Measurements from ENCODE around the gene ATXN2L. TPM values are rescaled to one million over a fixed set of nuclear protein-coding genes. Genes with fewer than 3 reads are reported as not detected.
"Not testable (repeated sequence)": the region's sequence is repeated elsewhere in the genome, so short reads cannot be mapped to it uniquely, and the experiment has no call there.

ATXN2L gene
- total RNA-seq, 1 donor from 2014 or later, result 16.4 TPM

DNA sequence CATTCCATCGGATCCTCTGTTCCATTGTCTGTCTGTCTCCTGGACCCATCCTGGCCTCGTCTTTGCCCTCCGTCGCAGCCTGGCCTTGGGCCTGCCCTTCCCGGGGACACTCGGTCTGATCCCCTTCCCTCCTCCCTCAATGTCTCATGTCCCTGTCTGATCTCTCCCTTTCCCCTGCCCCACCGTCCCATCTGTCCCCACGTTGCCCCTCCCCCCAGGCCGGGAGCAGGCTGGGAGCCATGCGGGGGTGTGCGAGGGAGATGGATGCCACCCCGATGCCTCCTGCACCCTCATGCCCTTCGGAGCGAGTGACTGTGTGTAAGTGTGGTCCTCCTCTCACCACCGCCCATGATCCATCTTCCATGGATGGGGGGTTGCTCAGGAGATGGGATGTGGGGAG lies 50.2 kb downstream of the ATXN2L start:
- DNase-seq (ENCODE audit: low read depth in 2 of 2), result no peak

DNA sequence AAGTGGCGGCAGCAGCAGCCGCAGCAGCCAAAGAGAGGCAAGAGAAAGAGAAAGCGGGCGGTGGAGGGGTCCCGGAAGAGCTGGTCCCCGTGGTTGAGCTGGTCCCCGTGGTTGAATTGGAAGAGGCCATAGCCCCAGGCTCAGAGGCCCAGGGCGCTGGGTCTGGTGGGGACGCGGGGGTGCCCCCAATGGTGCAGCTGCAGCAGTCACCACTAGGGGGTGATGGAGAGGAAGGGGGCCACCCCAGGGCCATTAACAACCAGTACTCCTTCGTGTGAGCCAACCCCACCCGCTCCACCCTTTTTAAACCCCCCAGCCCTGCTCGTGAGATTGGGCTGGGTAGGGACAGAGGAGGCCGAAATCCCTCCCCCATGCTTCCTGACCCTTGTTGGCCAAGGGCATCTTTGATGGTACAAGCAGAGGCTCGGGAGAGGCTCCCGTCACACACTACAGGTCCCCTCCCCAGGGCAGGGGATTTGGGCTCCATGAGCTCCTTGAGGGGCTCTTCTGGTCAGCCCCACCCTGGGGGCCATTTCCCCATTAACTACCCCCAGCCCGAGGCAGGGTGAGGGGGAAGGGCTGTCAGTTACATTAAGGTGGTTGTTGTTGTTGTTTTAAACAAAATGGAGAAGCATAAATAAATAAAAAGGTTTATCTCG lies 50.9 kb downstream of the ATXN2L start:
- peak in 1 of 2 donors; percentile 18 for DNase-seq (ENCODE audit: low read depth in 2 of 2)

DNA sequence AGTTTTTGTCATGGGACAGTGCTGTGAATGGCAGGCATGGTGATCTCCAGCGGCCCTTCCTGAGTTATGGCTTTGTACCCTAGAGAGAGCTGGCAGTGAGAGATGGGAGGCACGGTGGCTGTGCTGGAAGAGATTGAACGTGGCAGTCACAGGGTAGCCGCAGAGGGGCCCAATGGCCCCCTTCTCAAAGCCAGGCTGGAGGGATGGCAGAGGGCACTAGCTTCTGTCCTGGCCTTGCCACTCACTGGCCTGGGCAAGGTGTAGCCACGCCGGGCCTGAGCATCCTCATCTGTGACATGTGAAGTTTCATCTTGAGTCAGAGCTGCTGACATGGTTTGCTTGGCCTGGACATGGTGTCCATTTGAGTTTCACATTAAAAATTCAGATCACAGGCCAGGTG lies 51.6 kb downstream of the ATXN2L start:
- DNase-seq (ENCODE audit: low read depth in 2 of 2), result no peak

DNA sequence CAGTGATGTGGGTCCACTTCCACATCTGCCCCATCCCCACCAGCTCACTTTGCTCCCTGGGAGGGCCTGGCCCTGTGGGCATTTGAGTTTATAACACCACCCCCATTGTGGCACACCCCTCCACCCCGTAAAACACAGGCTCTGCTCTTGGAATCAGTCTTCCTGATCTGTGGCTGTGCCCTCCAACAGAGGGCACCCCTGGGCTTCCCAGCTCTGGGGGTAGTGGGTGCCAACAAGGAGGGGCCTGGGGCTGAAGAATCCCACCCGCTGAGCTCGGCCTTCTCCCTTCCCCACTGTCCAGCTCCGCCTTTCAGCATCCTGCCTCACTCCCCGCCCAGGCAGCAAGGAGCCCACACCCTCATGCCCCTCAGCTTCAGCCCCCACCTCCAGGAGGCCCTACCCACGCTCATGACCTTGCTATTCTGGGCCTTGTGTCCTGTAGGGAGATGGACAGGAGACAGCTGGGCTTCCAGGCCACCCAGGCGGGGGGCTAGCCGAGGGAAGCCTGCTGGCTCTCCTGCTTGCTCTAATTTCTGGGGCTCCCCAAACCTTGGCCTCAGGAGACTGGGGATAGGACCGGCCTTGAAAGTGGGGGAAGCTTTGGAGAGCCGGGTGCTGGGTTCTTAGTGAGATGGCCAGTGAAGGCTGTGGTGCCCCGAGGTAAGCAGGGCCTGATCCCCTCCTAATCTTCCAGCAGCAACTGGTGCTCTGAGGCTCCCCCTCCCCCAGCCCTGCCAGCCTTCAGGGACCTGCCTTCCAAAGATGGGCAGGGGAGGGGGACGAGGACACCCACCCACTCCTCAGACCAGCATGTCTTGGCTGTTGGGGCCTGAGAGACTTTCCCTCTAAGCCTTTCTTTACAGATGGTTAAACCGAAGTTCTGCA lies 52.6 kb downstream of the ATXN2L start:
- DNase-seq (ENCODE audit: low read depth in 2 of 2), result no peak

DNA sequence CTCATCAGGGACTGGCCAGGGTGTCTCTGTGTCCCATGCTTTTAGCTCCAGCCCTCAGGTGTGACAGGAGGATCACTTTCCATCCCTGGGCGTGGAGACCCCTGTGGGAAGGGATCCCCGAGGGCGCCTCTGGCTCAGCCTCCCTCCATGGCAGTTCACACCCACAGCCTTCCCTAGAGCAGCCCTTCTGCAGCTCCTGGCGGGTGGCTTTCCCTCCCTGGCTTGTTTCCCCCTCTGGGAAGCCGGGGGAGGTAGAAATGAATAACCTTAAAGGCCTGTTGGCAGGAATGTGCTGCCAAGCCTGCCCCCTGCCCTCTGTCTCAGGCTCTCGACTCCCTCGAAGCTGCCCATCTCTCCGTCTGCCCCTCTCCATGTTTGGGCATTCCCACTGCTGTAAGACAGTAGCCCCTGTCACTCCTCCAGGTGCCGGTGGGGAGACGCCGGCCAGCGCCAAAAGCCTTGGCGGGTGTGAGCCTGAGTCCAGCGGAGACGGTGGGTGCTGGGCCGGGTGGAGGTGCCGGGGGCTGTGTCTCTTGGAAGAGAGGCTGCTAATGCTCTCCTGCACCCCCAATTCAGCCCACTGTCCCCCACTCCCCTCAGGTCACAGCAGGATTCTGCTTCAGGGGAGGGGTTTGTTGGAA lies 53.3 kb downstream of the ATXN2L start:
- no peak for DNase-seq (ENCODE audit: low read depth in 2 of 2)

DNA sequence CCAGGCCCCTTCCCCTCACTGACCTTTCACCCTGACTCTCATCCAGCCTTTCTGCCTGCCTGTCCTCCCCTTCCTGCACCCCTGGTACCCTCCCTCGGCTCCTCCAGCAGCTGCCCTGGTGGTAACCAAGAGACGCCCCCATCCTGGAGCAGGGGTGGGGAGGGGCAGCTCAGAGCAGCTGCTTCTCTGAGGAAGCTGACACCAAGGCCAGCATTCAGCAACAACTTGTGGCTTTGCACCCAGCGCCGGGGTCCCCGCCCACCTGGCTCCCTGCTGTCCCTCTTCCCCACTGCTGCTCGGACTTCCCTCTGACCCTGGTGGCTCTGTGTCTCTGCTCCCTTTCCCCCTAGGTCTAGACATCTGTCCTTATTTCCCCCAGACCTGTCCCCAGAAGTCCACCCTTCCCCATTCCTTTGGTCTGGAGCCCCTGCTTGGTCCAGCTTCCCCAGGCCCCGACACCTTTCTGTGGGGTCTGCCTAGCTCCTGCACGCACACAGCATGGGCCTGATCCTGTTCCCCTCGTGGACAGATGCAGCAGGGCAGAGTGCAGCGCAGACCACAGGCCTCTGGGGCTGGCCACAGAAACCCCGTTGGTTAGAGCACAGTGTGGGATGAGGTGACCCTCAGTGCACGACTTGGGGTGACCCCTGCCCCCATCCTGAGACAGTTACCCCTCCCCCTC lies 54.3 kb downstream of the ATXN2L start:
- no peak for DNase-seq (ENCODE audit: low read depth in 2 of 2)

DNA sequence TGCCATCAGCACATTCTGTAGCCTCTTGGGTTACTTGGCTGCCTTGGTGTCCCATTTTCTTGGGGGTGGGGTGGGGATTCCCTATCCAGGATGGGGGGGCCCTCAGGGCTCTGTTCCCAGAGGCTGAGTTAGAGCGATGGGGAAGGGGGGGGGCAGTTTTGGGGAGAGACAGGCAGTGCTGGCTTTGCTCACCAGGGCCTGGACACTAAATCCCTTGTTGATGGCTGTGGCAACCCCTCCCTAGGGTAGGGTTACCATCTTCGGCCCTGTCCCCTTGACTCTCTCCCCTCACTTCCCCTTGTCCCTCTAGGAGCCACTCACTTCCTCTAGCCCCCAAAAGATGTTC lies 54.8 kb downstream of the ATXN2L start:
- no peak for DNase-seq (ENCODE audit: low read depth in 2 of 2)

DNA sequence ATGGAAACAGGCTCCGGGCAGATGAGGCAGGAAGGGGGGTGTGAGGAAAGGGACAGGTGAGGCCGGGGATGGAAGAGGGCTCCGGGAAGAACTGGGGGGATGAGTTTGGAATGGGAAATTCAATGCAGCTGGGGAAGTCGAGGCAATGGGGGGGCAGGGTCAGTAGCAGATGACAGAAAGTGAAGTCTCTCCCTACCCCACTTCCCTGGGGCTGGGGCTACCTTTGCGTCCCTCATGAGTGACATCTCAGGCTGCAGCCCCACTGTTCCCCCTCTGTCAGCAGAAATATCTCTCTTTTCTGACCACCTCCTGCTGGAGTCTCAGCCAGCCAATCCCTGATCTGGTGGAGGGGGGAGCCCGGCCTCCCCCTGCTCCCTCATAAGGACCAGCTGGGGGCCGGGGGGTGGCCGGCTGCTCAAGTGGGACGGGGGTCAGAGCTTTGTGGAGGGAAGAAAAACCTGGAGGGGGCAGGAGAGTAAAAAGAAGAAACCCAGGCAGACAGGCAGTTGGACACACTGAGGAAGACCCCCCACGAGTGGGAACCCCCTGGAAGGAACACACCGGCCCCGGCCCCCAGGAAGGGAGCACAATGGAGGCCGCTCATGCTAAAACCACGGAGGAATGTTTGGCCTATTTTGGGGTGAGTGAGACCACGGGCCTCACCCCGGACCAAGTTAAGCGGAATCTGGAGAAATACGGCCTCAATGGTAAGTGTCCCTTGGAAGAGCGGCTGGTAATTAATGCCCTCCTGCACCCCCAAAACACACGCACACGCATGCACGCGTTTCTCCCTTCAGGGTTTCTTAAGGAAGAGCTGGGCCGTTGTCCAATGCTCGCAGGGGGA lies 55.5 kb downstream of the ATXN2L start, which contains the start of gene ATP2A1:
Gene ATP2A1, plus strand, starts transcription at position 406 of the 844 bp plus-strand sequence. Its CDS starts 184 bp downstream, at position 590.
- no peak for DNase-seq (ENCODE audit: low read depth in 2 of 2)

DNA sequence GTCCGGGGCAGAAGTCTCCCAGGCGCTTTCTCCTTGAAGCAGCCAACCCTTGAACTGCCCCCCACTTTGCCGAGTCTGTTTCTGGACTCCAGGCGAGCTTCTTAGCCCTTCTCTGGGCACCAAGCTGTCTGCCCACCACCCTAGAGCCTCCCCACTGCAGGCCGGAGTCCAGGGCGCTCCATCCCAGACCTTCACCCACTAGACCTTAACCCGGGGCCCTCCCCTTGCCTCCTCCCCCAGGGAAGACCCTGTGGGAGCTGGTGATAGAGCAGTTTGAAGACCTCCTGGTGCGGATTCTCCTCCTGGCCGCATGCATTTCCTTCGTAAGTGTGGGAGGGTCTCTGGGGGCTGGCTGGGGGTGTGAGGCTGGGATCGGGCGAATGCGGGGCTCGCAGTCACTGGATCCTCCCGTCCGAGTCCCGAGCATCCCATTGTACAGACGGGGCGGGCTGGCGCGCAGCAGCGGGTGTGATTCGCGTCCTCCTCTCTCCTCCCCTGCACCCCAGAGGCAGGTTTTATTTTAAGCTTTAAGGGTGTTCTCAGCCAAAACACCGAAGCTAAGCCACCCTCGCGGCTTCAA lies 56.6 kb downstream of the ATXN2L start:
- no peak for DNase-seq (ENCODE audit: low read depth in 2 of 2)

DNA sequence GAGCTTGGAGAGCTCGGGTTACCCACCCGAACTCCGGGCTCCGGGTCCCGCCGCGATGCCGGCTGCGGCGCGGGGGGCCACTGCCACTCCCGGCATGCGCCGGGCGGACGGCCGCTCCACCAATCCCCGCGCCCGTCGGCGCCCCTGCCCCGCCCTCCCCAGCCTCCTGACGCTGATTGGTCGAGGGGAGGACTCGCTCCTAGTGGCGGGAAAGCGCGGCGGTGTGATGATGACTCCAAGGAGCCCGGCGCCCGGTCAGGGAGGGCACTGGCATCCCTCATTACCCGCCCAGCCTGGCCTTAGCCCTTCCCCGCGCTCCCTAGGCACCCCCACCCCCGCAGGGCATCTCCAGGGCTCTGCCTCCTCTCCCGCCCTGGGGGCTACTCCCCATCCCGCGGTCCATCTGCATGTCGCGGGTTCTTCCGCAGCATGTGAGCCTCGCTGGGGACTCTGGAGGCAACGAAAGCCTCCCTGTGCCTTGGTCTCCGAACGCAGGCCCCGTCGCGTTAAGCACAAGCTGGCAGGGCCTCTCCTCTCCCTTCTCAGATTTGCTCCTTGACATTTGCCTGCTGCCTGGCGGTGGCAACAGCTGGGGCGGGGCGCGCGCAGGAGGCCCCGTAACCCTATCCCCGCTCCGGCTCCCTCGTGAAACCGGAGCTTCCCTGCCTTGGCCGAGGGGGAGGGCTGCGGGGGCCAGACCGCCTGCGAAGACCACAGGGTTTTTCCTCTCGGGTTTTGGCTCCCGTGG lies 57.2 kb downstream of the ATXN2L start:
- DNase-seq (ENCODE audit: low read depth in 2 of 2), result peak; percentile 52 to 82

DNA sequence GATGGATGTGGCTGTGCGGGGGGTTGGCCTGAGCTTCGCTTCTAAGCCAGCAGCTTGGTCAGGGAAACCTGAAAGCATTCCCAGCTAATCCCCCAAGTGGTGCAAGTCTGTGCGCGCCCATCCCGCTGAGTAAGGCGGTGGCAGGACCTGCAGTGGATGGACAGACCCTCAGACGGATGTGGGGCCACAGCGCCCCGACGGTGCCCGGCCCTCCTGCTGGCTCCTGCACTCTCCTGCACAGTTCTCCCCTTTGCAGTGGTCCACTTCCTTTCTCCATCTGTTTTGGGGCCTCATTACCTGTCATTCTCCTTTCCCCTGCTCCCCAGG lies 57.8 kb downstream of the ATXN2L start:
- no peak for DNase-seq (ENCODE audit: low read depth in 2 of 2)

DNA sequence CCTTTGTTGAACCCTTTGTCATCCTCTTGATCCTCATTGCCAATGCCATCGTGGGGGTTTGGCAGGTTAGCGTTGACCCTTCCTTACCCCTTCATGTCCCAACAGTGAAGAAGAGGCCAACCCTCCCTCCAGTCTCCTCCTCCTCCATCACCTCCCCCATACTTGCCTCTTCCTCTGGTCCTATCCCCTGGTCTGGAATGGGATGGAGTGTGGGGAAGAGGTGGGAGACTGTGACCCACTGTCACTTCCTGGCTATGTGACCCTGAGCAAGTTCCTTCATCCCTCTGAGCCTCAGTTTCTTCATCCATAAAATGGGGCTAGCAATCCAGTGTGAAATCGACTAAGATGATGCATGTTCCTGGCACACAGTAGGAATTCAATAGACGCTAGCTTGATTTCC lies 58.2 kb downstream of the ATXN2L start:
- DNase-seq (ENCODE audit: low read depth in 2 of 2), result no peak

DNA sequence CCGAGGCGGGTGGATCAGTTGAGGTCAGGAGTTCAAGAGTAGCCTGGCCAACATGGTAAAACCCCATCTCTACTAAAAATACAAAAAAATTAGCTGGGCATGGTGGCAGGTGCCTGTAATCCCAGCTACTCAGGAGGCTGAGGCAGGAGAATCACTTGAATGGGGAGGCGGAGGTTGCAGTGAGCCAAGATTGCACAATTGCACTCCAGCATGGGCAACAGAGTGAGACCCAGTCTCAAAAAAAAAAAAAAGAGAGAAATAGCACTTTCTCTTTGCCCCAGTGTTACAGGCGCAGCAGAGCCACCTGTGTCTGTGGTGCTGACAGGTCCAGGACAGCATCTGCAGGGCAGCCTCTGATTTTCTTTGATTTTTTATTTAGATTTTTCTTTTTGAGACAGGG lies 58.8 kb downstream of the ATXN2L start:
- not testable (repeated sequence) for DNase-seq (ENCODE audit: low read depth in 2 of 2)

DNA sequence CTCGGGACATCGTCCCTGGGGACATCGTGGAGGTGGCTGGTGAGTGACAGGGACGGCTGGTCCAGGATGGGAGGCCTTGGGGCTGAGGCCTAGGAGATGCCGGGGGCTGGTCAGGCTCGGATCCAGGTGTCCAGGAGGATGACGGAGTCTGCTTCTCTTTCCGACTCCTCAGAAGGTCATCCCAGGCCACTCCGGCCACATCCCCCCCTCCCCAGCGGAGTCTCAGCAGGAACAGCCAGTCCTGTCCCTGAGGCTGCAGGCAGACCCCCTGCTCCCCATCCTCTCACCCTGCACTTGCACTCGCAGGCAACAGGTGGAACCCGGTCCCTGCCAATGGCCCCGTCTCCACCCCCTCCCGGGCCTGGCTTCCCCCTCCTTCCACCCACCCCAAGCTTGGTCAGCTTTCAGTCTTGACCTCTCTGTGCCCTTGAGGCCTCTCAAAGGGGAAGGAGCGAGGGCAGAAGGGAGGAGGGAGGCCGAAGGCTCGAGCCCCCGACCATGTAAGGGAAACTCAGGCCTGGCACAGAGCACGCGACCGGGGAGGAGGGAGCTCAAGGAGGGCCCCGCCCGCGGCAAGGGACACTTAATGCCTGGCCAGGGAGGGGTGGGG lies 59.9 kb downstream of the ATXN2L start:
- no peak for DNase-seq (ENCODE audit: low read depth in 2 of 2)

DNA sequence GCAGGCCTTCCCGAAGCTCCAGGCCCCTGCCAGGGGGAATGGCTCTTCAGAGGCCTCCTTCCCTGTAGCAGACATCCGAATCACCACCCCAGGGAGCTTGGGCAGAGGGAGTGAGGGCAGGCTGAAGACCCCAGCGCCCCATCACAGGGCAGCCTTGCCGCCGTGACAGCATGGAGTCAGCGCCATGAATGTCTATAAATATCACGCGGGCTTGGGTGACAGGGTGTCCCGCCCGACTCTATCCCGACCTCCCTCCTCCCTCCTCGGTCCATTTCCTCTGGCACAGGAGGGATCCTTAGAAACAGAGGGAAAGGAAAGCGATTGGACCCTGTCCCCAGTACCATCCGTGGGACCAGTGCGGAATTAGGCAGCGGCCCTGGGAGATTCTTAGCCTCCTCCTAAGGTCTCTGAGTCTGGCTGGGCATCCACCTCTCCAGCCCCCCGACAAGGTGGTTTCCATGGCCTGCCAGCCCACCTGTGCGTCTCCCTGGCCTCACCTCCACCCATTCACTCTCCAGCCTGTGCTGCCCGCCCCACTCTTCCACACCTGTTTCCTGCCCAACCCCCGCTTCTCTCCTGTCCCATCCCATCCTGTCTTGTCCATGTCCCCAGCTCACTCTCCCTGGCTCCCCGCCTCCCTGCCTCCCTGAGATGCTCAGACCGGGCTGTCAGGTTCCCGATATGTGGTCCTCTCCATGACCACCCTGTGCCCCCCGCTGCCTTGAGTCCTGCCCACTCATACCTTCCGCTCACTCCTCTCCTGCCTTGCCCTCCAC lies 60.6 kb downstream of the ATXN2L start:
- DNase-seq (ENCODE audit: low read depth in 2 of 2), result no peak

DNA sequence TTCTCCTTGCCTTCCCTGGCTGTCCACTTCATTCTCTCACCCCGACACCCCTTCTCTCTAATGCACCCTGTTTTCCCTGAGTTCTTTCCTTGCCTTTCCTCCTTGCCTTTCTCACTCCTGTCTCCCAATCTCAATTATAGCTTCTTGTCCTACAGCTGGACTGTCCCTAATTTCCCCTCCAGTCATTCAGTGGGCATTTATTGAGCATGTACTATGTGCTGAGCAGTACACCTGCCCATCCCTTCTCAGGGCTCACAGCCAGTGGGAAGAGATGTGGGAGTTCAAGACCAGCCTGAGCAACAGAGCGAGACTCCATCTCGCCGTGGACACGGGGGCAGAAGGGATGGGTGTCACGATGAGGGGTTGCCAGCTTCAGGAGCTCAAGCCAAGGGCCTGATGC lies 61.2 kb downstream of the ATXN2L start:
- DNase-seq (ENCODE audit: low read depth in 2 of 2), result no peak
